HAP-1 (cell line): ENCODE results near the gene TNIK.

ENCODE experiments used
- DNase-seq, 2 experiments: peaks; one replicate each; pipeline ENCODE4 v3.0.0-alpha.2; 2016 to 2020; ENCODE audit warnings: low spot score in 2 of 2
- H3K27me3 ChIP-seq: fragments of 250-450 bp; sonication (Bioruptor Pico); 2 replicates; pipeline ENCODE4 v1.5.1; 2020; ENCODE audit warnings: low read depth, mild to moderate bottlenecking, moderate library complexity
- H3K36me3 ChIP-seq: fragments of 250-450 bp; sonication (Bioruptor Pico); replicated peaks from 2 replicates; pipeline ENCODE4 v1.5.1; 2020; ENCODE audit warnings: mild to moderate bottlenecking
- H3K4me1 ChIP-seq: fragments of 250-450 bp; sonication (Bioruptor Pico); 2 replicates; pipeline ENCODE4 v1.5.1; 2020; ENCODE audit warnings: mild to moderate bottlenecking
- H3K4me3 ChIP-seq: fragments of 250-450 bp; sonication (Bioruptor Pico); 2 replicates; pipeline ENCODE4 v1.5.1; 2020; ENCODE audit warnings: mild to moderate bottlenecking, moderate library complexity
- H3K9me3 ChIP-seq: fragments of 250-450 bp; sonication (Bioruptor Pico); 2 replicates; pipeline ENCODE4 v1.5.1; 2020; ENCODE audit warnings: mild to moderate bottlenecking, moderate library complexity
- in situ Hi-C: fragments of 300-500 bp; cut with MboI; formaldehyde crosslinking; loops from 3 replicates; pipeline ENCODE4 v1.14.3; 2020; ENCODE audit warnings: low sequenced_read_pairs, inconsistent platforms, mixed read lengths

Gene TNIK

GRCh38 chr3:171358181-171358880 is 101.9 kb downstream of the TNIK start:
- H3K4me1 ChIP-seq, result peaks cover 15% of the 10 kb centered on the region
- no peak overlapping the region for H3K4me3 ChIP-seq
- DNase-seq, result no peak
- H3K27me3 ChIP-seq, result no peaks in the 10 kb centered on the region
- in situ Hi-C loops, result no loop called here
- no peaks in the 10 kb centered on the region for H3K36me3 ChIP-seq
- no peaks in the 10 kb centered on the region for H3K9me3 ChIP-seq

- no peaks in the 10 kb centered on the region for H3K36me3 ChIP-seq
- H3K27me3 ChIP-seq, result no peaks in the 10 kb centered on the region
- peaks cover 12% of the 10 kb centered on the region for H3K4me1 ChIP-seq
- H3K4me3 ChIP-seq, result no peak overlapping the region
- in situ Hi-C loops, result no loop called here
- DNase-seq, result no peak
- H3K9me3 ChIP-seq, result no peaks in the 10 kb centered on the region
Measured at GRCh38 chr3:171357721-171358120, 102.5 kb downstream of the TNIK start.

- H3K27me3 ChIP-seq, result no peaks in the 10 kb centered on the region
- no peak overlapping the region for H3K4me3 ChIP-seq
- H3K4me1 ChIP-seq, result peaks cover 21% of the 10 kb centered on the region
- H3K36me3 ChIP-seq, result no peaks in the 10 kb centered on the region
- in situ Hi-C loops, result no loop called here
- no peaks in the 10 kb centered on the region for H3K9me3 ChIP-seq
- no peak for DNase-seq
Measured at GRCh38 chr3:171356251-171356650, 104.0 kb downstream of the TNIK start.

- Histone ChIP-seq H3K4me1 (peaks cover 21% of the 10 kb centered on the region), H3K27me3 (no peaks in the 10 kb centered on the region), H3K9me3 (no peaks in the 10 kb centered on the region), H3K4me3 (no peak overlapping the region), H3K36me3 (no peaks in the 10 kb centered on the region)
- in situ Hi-C loops, result no loop called here
- DNase-seq, result no peak
Measured at GRCh38 chr3:171354706-171355582, 105.3 kb downstream of the TNIK start.

GRCh38 chr3:171354049-171354705 is 106.0 kb downstream of the TNIK start:
- Histone ChIP-seq H3K9me3 (no peaks in the 10 kb centered on the region), H3K27me3 (no peaks in the 10 kb centered on the region), H3K36me3 (no peaks in the 10 kb centered on the region), H3K4me3 (no peak overlapping the region), H3K4me1 (peaks cover 24% of the 10 kb centered on the region)
- peak in 1 of 2 experiments; percentile 32 for DNase-seq
- in situ Hi-C loops, result no loop called here

GRCh38 chr3:171353423-171353822 is 106.8 kb downstream of the TNIK start:
- H3K36me3 ChIP-seq, result no peaks in the 10 kb centered on the region
- in situ Hi-C loops, result no loop called here
- peaks cover 27% of the 10 kb centered on the region for H3K4me1 ChIP-seq
- no peaks in the 10 kb centered on the region for H3K9me3 ChIP-seq
- DNase-seq, result no peak
- H3K27me3 ChIP-seq, result no peaks in the 10 kb centered on the region
- no peak overlapping the region for H3K4me3 ChIP-seq

GRCh38 chr3:171352387-171352935 is 107.7 kb downstream of the TNIK start:
- Histone ChIP-seq H3K27me3 (no peaks in the 10 kb centered on the region), H3K36me3 (no peaks in the 10 kb centered on the region), H3K4me3 (no peak overlapping the region), H3K9me3 (no peaks in the 10 kb centered on the region), H3K4me1 (peaks cover 30% of the 10 kb centered on the region)
- in situ Hi-C loops, result no loop called here
- peak in 1 of 2 experiments; percentile 38 for DNase-seq

- in situ Hi-C loops, result no loop called here
- Histone ChIP-seq H3K27me3 (no peaks in the 10 kb centered on the region), H3K4me1 (peaks cover 31% of the 10 kb centered on the region), H3K4me3 (no peak overlapping the region), H3K36me3 (no peaks in the 10 kb centered on the region), H3K9me3 (no peaks in the 10 kb centered on the region)
- DNase-seq, result no peak
Measured at GRCh38 chr3:171351676-171352075, 108.5 kb downstream of the TNIK start.

- Histone ChIP-seq H3K9me3 (no peaks in the 10 kb centered on the region), H3K36me3 (no peaks in the 10 kb centered on the region), H3K4me3 (no peak overlapping the region), H3K4me1 (peaks cover 29% of the 10 kb centered on the region), H3K27me3 (no peaks in the 10 kb centered on the region)
- in situ Hi-C loops, result no loop called here
- DNase-seq, result no peak
Measured at GRCh38 chr3:171350364-171350763, 109.8 kb downstream of the TNIK start.

GRCh38 chr3:171349392-171349791 is 110.8 kb downstream of the TNIK start:
- no peaks in the 10 kb centered on the region for H3K36me3 ChIP-seq
- H3K4me3 ChIP-seq, result no peak overlapping the region
- peaks cover 22% of the 10 kb centered on the region for H3K4me1 ChIP-seq
- DNase-seq, result peak; percentile 73 to 74
- H3K27me3 ChIP-seq, result no peaks in the 10 kb centered on the region
- in situ Hi-C loops, result no loop called here
- no peaks in the 10 kb centered on the region for H3K9me3 ChIP-seq

- in situ Hi-C loops, result no loop called here
- no peak for DNase-seq
- no peaks in the 10 kb centered on the region for H3K9me3 ChIP-seq
- H3K4me3 ChIP-seq, result no peak overlapping the region
- no peaks in the 10 kb centered on the region for H3K27me3 ChIP-seq
- H3K36me3 ChIP-seq, result no peaks in the 10 kb centered on the region
- peaks cover 21% of the 10 kb centered on the region for H3K4me1 ChIP-seq
Measured at GRCh38 chr3:171348121-171348520, 112.1 kb downstream of the TNIK start.

GRCh38 chr3:171347301-171348039 is 112.7 kb downstream of the TNIK start:
- Histone ChIP-seq H3K4me1 (peaks cover 16% of the 10 kb centered on the region), H3K4me3 (no peak overlapping the region), H3K9me3 (no peaks in the 10 kb centered on the region), H3K36me3 (no peaks in the 10 kb centered on the region), H3K27me3 (no peaks in the 10 kb centered on the region)
- no peak for DNase-seq
- in situ Hi-C loops, result no loop called here

GRCh38 chr3:171346582-171347300 is 113.5 kb downstream of the TNIK start:
- peaks cover 10% of the 10 kb centered on the region for H3K4me1 ChIP-seq
- no peak overlapping the region for H3K4me3 ChIP-seq
- no peaks in the 10 kb centered on the region for H3K27me3 ChIP-seq
- no peaks in the 10 kb centered on the region for H3K9me3 ChIP-seq
- H3K36me3 ChIP-seq, result no peaks in the 10 kb centered on the region
- no peak for DNase-seq
- in situ Hi-C loops, result no loop called here
